Measurements from ENCODE around the gene SAMD5.

The SAMD5 gene

GRCh38 chr6:147567141-147567805 lies 58.8 kb downstream of the SAMD5 start:
- no peak for DNase-seq (ENCODE audit: low read depth)

DNA sequence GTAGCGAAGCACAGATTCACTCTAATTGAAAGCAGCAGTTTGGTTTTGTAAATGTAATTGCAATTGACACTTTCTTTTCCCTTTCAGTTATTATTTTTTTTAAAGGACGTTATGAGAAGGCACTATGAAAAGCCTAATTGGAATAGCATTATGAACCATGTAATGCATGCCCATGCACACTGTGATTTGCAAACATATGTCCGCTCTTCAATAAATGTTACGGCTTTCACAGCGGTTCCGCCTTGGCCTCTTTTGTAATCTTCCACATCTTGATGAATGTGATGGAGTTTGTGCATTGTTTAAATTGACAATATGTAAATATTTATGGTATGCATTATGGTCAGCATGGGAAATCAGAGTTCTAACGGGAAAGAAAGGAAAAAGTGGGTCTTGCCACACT lies 61.3 kb downstream of the SAMD5 start:
- DNase-seq (ENCODE audit: low read depth): no peak

- DNase-seq (ENCODE audit: low read depth): no peak
These were observed 62.2 kb downstream of the SAMD5 start for GRCh38 chr6:147570681-147571080.

- no peak for DNase-seq (ENCODE audit: low read depth)
These were observed 69.0 kb downstream of the SAMD5 start for GRCh38 chr6:147577488-147577887.

DNA sequence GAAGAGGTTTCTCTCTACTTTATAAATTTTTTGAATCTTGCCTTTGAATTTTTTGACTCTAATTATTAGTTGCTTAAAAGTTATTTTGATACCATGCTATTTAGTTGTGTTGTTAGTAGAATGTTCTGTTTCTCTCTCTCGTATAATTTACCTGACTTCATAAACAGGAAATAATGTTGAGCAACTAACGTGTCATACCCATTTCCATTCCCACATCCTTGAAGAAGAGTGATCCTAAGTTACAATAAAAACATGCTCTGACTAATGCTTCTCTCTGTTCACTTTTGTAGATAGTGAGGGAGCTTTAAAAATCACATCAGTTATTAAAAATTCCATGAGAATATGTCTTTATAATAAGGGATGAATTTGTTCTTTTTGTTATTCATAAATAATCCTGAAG lies 69.7 kb downstream of the SAMD5 start:
- DNase-seq (ENCODE audit: low read depth): no peak

DNA sequence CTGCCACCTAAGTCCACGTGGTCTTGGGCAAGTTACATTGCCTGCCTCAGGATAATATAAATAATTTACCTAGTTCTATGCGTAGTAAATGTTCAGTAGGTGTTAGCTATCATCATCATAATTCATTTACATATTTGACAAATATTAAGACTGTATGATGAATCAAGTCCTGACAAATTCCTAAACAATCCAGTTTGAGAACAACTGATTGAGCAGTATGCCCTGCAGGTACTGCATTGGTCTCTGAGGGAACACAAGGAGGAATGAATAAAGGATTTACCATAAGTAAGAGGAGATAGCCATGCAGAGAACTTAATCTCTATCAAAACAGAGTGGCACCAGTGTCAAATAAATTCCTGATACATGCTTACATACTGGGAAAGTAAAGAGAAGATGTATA lies 70.4 kb downstream of the SAMD5 start:
- no peak for DNase-seq (ENCODE audit: low read depth)

DNA sequence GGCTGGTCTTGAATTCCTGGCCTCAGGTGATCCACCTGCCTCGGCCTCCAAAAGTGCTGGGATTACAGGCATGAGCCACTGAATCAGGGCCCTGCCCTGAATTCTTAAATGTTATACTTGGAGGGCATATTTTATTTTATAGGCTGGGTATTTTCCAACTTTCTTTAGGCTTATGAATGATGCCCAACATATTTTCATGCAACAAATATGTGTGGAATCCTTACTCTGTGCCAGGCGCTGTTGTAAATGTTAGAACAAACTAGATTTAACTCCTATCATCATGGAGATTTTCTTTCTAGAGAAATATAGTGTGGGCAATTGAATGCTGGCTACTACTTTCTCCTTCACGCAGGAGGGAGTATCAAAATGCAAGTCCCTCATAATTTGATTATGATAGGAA lies 71.2 kb downstream of the SAMD5 start:
- DNase-seq (ENCODE audit: low read depth): no peak

GRCh38 chr6:147582991-147583390 lies 74.5 kb downstream of the SAMD5 start:
- DNase-seq (ENCODE audit: low read depth): no peak

DNA sequence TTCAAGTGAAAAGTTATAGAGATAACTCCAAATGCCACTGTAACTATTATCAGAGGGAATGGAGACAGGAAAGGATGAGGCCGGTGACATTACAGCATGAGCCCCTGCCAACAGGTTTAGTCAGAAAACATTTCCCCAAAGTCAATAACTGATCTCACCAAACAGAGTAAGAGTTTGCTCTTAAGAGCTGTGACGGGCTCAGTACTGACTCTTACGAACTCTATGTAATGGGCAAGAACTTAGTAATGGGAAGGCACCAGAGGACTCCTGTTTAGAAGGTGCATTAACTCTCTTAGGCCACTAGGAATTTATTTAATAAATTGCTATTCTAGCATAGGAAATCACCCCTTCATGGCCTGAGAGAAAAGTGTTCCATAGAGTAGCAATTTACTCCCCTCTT lies 76.8 kb downstream of the SAMD5 start:
- DNase-seq (ENCODE audit: low read depth): no peak

DNA sequence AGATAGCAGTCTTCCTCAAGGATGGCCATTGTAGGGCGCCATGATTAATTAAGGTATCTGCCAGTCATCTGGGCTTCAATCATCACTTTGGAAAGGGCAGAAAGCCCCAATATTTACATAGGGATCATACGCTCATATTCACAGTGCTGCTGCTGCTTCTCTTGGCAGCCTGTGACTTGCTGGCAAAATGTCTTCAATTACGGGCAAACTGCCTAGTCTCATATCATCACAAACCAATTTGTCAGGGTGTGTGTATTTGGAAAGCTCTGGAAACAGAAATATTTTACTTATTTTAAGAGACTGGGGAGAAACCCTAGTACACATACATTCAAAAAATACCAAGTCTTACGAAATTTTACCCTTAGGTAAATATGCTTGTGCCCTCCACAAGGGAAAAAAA lies 77.6 kb downstream of the SAMD5 start:
- DNase-seq (ENCODE audit: low read depth): no peak

- DNase-seq (ENCODE audit: low read depth): no peak
These were observed 79.4 kb downstream of the SAMD5 start for GRCh38 chr6:147587907-147588306.

DNA sequence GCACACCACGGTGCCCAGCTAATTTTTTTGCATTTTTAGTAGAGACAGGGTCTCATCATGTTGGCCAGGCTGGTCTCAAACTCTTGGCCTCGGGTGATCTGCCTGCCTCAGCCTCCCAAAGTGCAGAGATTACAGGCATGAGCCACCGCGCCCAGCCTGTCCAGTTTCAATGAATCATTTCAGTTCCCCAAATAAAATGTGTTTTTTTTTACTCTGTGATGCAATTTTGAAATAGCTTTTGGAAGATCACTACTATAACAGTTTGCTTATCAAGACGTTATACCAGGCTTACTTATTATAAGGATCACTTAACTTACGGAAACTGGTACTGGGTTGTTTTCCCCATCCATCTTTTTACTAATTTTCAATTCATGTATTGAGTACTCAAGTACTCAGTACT lies 80.0 kb downstream of the SAMD5 start:
- no peak for DNase-seq (ENCODE audit: low read depth)

- DNase-seq (ENCODE audit: low read depth): no peak
These were observed 81.3 kb downstream of the SAMD5 start for GRCh38 chr6:147589739-147590250.

- DNase-seq (ENCODE audit: low read depth): no peak
These were observed 87.5 kb downstream of the SAMD5 start for GRCh38 chr6:147595961-147596360.

DNA sequence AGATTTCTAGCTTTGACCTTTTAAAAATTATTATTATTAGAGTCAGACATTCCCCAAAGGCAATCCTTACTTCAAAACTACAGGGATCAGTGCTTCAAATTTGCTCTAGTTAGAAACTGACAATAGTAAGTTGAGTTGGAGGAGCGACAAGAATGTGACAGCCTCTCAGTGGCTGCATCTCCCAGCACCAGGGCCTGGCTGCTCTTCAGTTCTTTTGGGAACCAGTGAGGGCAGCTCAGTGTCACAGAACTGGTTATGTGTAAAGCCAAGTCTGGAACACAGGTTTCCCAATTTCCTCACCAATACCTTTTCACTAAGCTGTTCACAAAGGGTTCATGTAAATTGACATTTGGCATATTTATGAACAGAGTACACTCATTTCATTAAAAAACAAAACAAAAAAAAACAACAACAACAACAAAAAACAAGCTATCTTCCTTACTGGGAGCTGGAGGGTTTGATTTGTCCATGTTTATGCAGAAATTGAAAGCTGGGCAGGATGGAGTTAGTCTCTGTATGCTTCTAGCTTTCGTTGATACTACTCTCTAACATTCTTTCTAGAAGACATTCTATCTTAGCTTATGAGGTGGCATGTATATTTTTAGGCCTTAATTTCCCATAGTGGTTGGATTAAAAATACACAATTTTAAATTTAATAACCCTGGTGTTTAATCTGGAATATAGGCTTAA lies 95.0 kb downstream of the SAMD5 start:
- DNase-seq (ENCODE audit: low read depth): no peak

- no peak for DNase-seq (ENCODE audit: low read depth)
These were observed 95.9 kb downstream of the SAMD5 start for GRCh38 chr6:147604373-147604772.

GRCh38 chr6:147611992-147612391 lies 103.5 kb downstream of the SAMD5 start:
- no peak for DNase-seq (ENCODE audit: low read depth)

DNA sequence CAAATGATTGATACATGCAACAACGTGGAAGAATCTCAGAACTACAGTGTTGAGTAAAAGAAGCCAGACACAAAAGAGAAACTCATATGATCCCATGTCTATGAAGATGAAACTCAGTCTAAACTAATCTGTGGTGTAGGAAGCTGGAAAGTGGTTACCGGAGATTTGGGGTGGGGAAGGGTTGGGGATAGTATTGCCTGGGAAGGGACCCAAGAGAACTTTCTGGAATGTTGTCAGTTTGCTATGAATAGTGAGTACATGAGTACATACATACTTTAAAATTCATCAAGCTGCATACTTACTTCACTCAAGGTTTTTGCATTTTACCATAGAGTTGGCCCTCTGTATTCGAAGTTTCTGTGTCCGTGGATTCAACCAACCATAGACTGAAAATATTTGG lies 106.0 kb downstream of the SAMD5 start:
- DNase-seq (ENCODE audit: low read depth): no peak

- DNase-seq (ENCODE audit: low read depth): no peak
These were observed 107.4 kb downstream of the SAMD5 start for GRCh38 chr6:147615659-147616456.

GRCh38 chr6:147617366-147617765 lies 108.9 kb downstream of the SAMD5 start:
- DNase-seq (ENCODE audit: low read depth): no peak

DNA sequence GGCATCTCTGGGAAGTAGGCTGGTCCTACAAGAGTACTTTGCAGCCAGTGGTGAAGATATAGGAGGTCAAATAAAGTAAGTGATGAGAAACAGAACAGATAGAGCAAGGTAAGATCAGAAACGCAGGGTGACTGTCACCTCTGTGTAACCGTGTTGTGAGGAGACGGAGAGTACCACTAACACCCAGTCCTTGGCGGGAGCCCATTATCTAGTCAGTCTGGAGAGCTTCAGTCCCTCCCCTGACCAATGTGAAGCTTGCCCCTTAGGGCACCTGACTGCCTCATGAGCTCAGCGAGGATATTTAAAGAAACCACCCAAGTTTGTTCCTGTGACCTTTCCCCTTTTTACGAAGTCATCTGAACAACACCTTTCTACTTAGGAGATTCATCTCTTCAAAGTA lies 110.0 kb downstream of the SAMD5 start:
- no peak for DNase-seq (ENCODE audit: low read depth)

DNA sequence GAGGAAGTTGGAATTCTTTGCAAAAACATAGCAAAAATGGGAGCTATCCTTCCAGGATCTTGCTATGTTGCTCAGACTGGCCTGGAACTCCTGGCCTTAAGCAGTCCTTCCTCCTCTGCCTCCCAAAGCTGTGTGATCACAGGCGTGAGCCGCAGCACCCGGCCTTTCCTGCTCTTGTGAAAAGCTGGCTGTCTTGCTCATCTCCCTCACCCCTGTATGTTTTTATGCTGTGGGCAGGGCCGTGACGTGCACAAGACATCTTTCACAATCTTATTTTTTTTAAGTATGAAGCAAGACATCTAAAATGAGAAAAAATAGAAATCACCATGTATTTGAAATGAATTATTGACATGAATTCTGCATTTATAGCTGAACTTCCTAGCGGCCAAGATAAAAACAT lies 110.4 kb downstream of the SAMD5 start:
- no peak for DNase-seq (ENCODE audit: low read depth)
